22Rv1 (cell line): ENCODE measurements around the gene NOSTRIN.

Experiments used
- ZFX ChIP-seq: fragments of 450-650 bp; IDR thresholded peaks from 2 replicates; pipeline ENCODE4 v1.6.1; 2017; ENCODE audit warnings: antibody characterized with exemption, borderline replicate concordance
- TF ChIP-seq, protein P1 (sequence below): fragments of 450-650 bp; IDR thresholded peaks from 2 replicates; pipeline ENCODE4 v1.5.1; 2017; ENCODE audit warnings: mild to moderate bottlenecking

- TF ChIP-seq, protein P1, sequence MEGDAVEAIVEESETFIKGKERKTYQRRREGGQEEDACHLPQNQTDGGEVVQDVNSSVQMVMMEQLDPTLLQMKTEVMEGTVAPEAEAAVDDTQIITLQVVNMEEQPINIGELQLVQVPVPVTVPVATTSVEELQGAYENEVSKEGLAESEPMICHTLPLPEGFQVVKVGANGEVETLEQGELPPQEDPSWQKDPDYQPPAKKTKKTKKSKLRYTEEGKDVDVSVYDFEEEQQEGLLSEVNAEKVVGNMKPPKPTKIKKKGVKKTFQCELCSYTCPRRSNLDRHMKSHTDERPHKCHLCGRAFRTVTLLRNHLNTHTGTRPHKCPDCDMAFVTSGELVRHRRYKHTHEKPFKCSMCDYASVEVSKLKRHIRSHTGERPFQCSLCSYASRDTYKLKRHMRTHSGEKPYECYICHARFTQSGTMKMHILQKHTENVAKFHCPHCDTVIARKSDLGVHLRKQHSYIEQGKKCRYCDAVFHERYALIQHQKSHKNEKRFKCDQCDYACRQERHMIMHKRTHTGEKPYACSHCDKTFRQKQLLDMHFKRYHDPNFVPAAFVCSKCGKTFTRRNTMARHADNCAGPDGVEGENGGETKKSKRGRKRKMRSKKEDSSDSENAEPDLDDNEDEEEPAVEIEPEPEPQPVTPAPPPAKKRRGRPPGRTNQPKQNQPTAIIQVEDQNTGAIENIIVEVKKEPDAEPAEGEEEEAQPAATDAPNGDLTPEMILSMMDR = no peak
- TF ChIP-seq ZFX = no peak
Measured at GRCh38 chr2:168852481-168852880, 50.0 kb downstream of the NOSTRIN start.
